GM12878 (cell line): ENCODE results near the gene PIPOX. TPM values are rescaled to one million over a fixed set of nuclear protein-coding genes. Genes with fewer than 3 reads are reported as not detected.

Source experiments
- ATAC-seq: fragments of 200-7000 bp; cut with Tn5 transposase; 3 replicates; pipeline ENCODE4 v1.9.1; 2020; ENCODE audit warnings: mild to moderate bottlenecking, moderate library complexity
- BruUV-seq: library from RNA; stranded (reverse); fragments of 400-500 nt; replicated peaks from 2 replicates; lab custom pipeline; 2021; lab: Mats Ljungman, UMichigan
- CTCF ChIA-PET: fragments of 300-600 bp; sonication (Branson Sonifier 250); formaldehyde crosslinking; extraction: SDS; loops from one replicate; lab custom pipeline; 2021; ENCODE audit warnings: inconsistent platforms; lab: Yijun Ruan, JAX
- POLR2A ChIA-PET: fragments of 350-600 bp; formaldehyde crosslinking; extraction: SDS; loops from one replicate; lab custom pipeline; 2021; ENCODE audit warnings: inconsistent platforms; lab: Charles Lee
- RAD21 ChIA-PET: fragments of 300-600 bp; sonication (Branson Sonifier 250); formaldehyde crosslinking; loops from one replicate; lab custom pipeline; 2023; ENCODE audit warnings: antibody characterized with exemption; ENCODE audit not compliant: unreplicated experiment; lab: Charles Lee
- SMC1A ChIA-PET: fragments of 300-600 bp; sonication (Branson Sonifier 250); formaldehyde crosslinking; loops from one replicate; lab custom pipeline; 2023; ENCODE audit not compliant: unreplicated experiment, uncharacterized antibody; lab: Charles Lee
- DNase-seq: peaks from one replicate; pipeline ENCODE4 v3.0.0-alpha.2; 2011; ENCODE audit warnings: low read depth, low spot score
- FAIRE-seq: peaks from 3 replicates; lab custom pipeline; 2011; peaks lifted over from hg19 to GRCh38; lab: Jason Lieb, UNC
- H2AFZ ChIP-seq: 2 replicates; pipeline ENCODE4 v1.6.0; 2011; ENCODE audit warnings: low read depth, low read length, control low read depth; ENCODE audit not compliant: control insufficient read depth
- H3K27ac ChIP-seq: 2 replicates; pipeline ENCODE4 v1.5.1; 2011; ENCODE audit warnings: control low read depth; ENCODE audit not compliant: control insufficient read depth, insufficient read depth
- H3K27me3 ChIP-seq, 2 experiments: replicated peaks in 1 of 2; 2 replicates each; pipeline versions ENCODE4 v1.6.0 to v1.6.1; 2011; ENCODE audit warnings: low read length in 1 of 2; ENCODE audit not compliant: control insufficient read depth in 2 of 2, insufficient read depth in 2 of 2
- H3K36me3 ChIP-seq, 2 experiments: 2 replicates each; pipeline ENCODE4 v1.5.1; 2011; ENCODE audit warnings: low read length in 1 of 2; ENCODE audit not compliant: control insufficient read depth in 2 of 2, insufficient read depth in 2 of 2
- H3K4me1 ChIP-seq: 2 replicates; pipeline ENCODE4 v1.6.1; 2011; ENCODE audit warnings: mild to moderate bottlenecking, low read length, moderate library complexity, mixed read lengths; ENCODE audit not compliant: control insufficient read depth, insufficient read depth
- H3K4me2 ChIP-seq: 2 replicates; pipeline ENCODE4 v1.6.0; 2011; ENCODE audit warnings: control low read depth; ENCODE audit not compliant: control insufficient read depth, insufficient read depth
- H3K4me3 ChIP-seq: fragments of 200-600 bp; sonication (generic); 2 replicates; pipeline ENCODE4 v1.5.1; 2016
- H3K79me2 ChIP-seq: 2 replicates; pipeline ENCODE4 v1.6.0; 2011; ENCODE audit warnings: low read length; ENCODE audit not compliant: control insufficient read depth, insufficient read depth
- H3K9ac ChIP-seq: 2 replicates; pipeline ENCODE4 v1.8.0; 2011; ENCODE audit warnings: low read length, control low read depth, mixed read lengths; ENCODE audit not compliant: control insufficient read depth, insufficient read depth
- H3K9me3 ChIP-seq: replicated peaks from 3 replicates; pipeline ENCODE4 v1.5.1; 2011; ENCODE audit warnings: mild to moderate bottlenecking, low read length; ENCODE audit not compliant: control insufficient read depth, insufficient read depth
- H4K20me1 ChIP-seq: 2 replicates; pipeline ENCODE4 v1.6.0; 2011; ENCODE audit not compliant: control insufficient read depth, insufficient read depth
- EP300 ChIP-seq, 2 experiments: fragments of 150-350 bp in 1 of 2; IDR thresholded peaks; 2 replicates each; pipeline ENCODE4 v1.6.1; 2011 to 2012; ENCODE audit warnings: low read depth in 2 of 2, low read length in 2 of 2, borderline replicate concordance in 1 of 2, improper control_type of control experiment in 1 of 2, inconsistent platforms in 1 of 2; ENCODE audit not compliant: control insufficient read depth in 1 of 2
- HSF1 ChIP-seq: fragments of 150-350 bp; IDR thresholded peaks from 2 replicates; pipeline ENCODE4 v1.6.1; 2014; ENCODE audit warnings: mild to moderate bottlenecking, low read depth, low read length
- IRF3 ChIP-seq: fragments of 450-650 bp; IDR thresholded peaks from 2 replicates; pipeline ENCODE4 v1.6.1; 2014; ENCODE audit warnings: mild to moderate bottlenecking
- LARP7 ChIP-seq: fragments of 450-650 bp; IDR thresholded peaks from 2 replicates; pipeline ENCODE4 v1.6.1; 2017; ENCODE audit warnings: mild to moderate bottlenecking
- MEF2B ChIP-seq: fragments of 450-650 bp; IDR thresholded peaks from 2 replicates; pipeline ENCODE4 v1.6.1; 2018; ENCODE audit warnings: mild to moderate bottlenecking, moderate library complexity; ENCODE audit not compliant: partially characterized antibody, poor library complexity, severe bottlenecking
- NKRF ChIP-seq: fragments of 450-650 bp; conservative IDR thresholded peaks from 2 replicates; pipeline ENCODE4 v1.6.1; 2017; ENCODE audit warnings: mild to moderate bottlenecking, moderate library complexity
- WGBS: methylation state at CpG from one replicate; pipeline ENCODE4 v1.1.6; 2016; ENCODE audit warnings: low lambda C conversion rate; ENCODE audit not compliant: insufficient replicate concordance, insufficient coverage; ENCODE audit errors: missing lambda C conversion rate; 5-methylcytosine and 5-hydroxymethylcytosine counted together
- in situ Hi-C: fragments of 300-500 bp; cut with MboI; formaldehyde crosslinking; loops from 9 replicates; pipeline ENCODE4 v1.14.3; 2018; ENCODE audit warnings: mixed read lengths
- intact Hi-C: fragments of 100-400 bp; cut with micrococcal nuclease; formaldehyde crosslinking; loops from one replicate; pipeline ENCODE4 v1.14.2; 2022; ENCODE audit not compliant: unreplicated experiment
- polyA plus RNA-seq, 11 experiments: library from polyadenylated mRNA; depleted of rRNA in 4 of 11; unstranded in 6 of 11; stranded (reverse) in 5 of 11; fragments of >200 nt; fragmentation: Nextera tagmentation in 4 of 11; fragmentation: Illumina TruSeq in 1 of 11; extraction: Ambion mirVana in 4 of 11; extraction: Trizol in 1 of 11; gene quantifications; 1 replicate in 1 of 11; 2 replicates in 10 of 11; pipeline versions ENCODE4 v1.2.1 to v1.2.3, GENCODE V29; 2011 to 2016; ENCODE audit warnings: inconsistent platforms in 2 of 11, missing spikeins in 2 of 11, low read depth in 1 of 11
- total RNA-seq, 4 experiments: library from RNA; depleted of rRNA in 3 of 4; stranded (reverse); fragments of >200 nt in 3 of 4; fragmentation: Illumina TruSeq in 1 of 4; extraction: Trizol in 1 of 4; gene quantifications; 2 replicates each; pipeline versions ENCODE4 v1.2.1 to v1.2.3, GENCODE V29; 2013 to 2021

PIPOX gene
- total and polyA plus RNA-seq, 10 of the 15 experiments (the other 5 are each of a cell fraction or from before 2014, with no cell fraction given), result 0.22 to 1.4 (median 0.56) TPM; not detected in 1

GRCh38 chr17:29091606-29092289 lies 48.8 kb downstream of the PIPOX start:
- CTCF ChIA-PET, result interaction anchor here (1.2 to 2.9 kb wide), 3 partner anchors 25 to 126 kb away, joined by 3 to 9 read pairs (median 9); no protein-coding TSS in a partner anchor
- ATAC-seq (no peak), FAIRE-seq (no peak), DNase-seq (no peak)
- Histone ChIP-seq H3K9me3 (no peaks in the 10 kb centered on the region), H3K4me3 (no peak overlapping the region), H3K27ac (no peak overlapping the region), H2AFZ (no peak overlapping the region), H3K27me3 (no peaks in the 10 kb centered on the region), H3K4me1 (no peaks in the 10 kb centered on the region), H3K36me3 (peaks cover under 1 to 24% of the 10 kb centered on the region in 2 experiments; a peak in 3 of 4 replicates), H3K9ac (no peak overlapping the region), H3K4me2 (no peak overlapping the region), H3K79me2 (no peaks in the 10 kb centered on the region), H4K20me1 (no peaks in the 10 kb centered on the region)
- SMC1A ChIA-PET, result interaction anchor here (1.0 kb wide), 1 partner anchor 126 kb away, joined by 6 read pairs; no protein-coding TSS in a partner anchor
- TF ChIP-seq IRF3 (no peak), EP300 (IDR thresholded peaks at IDR 0.05; ENCODE audit: borderline replicate concordance in 1 of 2, control insufficient read depth in 1 of 2, low read depth in 2 of 2, low read length in 2 of 2) (no peak), LARP7 (no peak), MEF2B (no peak), HSF1 (no peak), NKRF (no peak)
- POLR2A ChIA-PET, result interaction anchor here (0.6 kb wide), 1 partner anchor 121 kb away, joined by 3 read pairs; no protein-coding TSS in a partner anchor
- no TSS peak for BruUV-seq
- 92% methylated on average over 13 of the region's 13 CpGs for WGBS
- intact Hi-C loops, result no loop called here
- in situ Hi-C loops, result no loop called here
- RAD21 ChIA-PET, result no interaction called here
